ENCODE results near the gene BCAS1.

Gene BCAS1

DNA sequence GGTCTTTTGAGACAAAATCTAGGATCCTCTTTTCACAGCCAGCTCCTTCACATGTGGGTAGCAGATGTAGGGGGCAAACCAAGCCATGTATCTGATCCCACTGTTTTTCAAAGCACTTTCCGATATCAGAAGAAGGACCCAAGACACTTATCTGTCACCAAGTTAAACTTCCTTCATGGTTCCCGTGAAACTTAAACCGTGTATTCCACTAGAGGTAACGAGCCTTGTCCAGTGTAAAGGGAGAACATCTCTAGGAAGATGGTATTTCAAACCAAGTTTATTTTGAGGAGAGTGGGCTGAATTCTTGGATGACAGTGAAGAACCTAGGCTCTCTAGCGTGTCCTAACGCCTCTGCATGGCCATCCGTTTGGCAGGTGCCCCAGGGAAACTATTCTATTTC, 76.3 kb downstream of the BCAS1 start:
- no peak overlapping the region for H3K4me3 ChIP-seq (ENCODE audit: low read depth, low read length)
- DNase-seq (ENCODE audit: low read depth), result no peak
- TF ChIP-seq, protein P1, sequence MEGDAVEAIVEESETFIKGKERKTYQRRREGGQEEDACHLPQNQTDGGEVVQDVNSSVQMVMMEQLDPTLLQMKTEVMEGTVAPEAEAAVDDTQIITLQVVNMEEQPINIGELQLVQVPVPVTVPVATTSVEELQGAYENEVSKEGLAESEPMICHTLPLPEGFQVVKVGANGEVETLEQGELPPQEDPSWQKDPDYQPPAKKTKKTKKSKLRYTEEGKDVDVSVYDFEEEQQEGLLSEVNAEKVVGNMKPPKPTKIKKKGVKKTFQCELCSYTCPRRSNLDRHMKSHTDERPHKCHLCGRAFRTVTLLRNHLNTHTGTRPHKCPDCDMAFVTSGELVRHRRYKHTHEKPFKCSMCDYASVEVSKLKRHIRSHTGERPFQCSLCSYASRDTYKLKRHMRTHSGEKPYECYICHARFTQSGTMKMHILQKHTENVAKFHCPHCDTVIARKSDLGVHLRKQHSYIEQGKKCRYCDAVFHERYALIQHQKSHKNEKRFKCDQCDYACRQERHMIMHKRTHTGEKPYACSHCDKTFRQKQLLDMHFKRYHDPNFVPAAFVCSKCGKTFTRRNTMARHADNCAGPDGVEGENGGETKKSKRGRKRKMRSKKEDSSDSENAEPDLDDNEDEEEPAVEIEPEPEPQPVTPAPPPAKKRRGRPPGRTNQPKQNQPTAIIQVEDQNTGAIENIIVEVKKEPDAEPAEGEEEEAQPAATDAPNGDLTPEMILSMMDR (IDR thresholded peaks at IDR 0.05; ENCODE audit: low read depth, low read length), result no peak
- TF ChIP-seq, protein P2, sequence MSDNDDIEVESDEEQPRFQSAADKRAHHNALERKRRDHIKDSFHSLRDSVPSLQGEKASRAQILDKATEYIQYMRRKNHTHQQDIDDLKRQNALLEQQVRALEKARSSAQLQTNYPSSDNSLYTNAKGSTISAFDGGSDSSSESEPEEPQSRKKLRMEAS (IDR thresholded peaks at IDR 0.05; ENCODE audit: low read depth, low read length), result no peak

- DNase-seq (ENCODE audit: low read depth), result no peak
- TF ChIP-seq MYC (IDR thresholded peaks at IDR 0.05; ENCODE audit: low read depth, low read length) (no peak), POLR2A (IDR thresholded peaks at IDR 0.05; ENCODE audit: extremely low read depth, insufficient read length) (no peak)
- TF ChIP-seq, protein P2 (IDR thresholded peaks at IDR 0.05; ENCODE audit: low read depth, low read length), result no peak
- TF ChIP-seq, protein P1 (IDR thresholded peaks at IDR 0.05; ENCODE audit: low read depth, low read length), result no peak
- no peak overlapping the region for H3K4me3 ChIP-seq (ENCODE audit: low read depth, low read length)
These were observed 77.1 kb downstream of the BCAS1 start for GRCh38 chr20:53993310-53993709.

- no peak for DNase-seq (ENCODE audit: low read depth)
- no peak for TF ChIP-seq MYC (IDR thresholded peaks at IDR 0.05; ENCODE audit: low read depth, low read length)
- TF ChIP-seq, protein P1 (IDR thresholded peaks at IDR 0.05; ENCODE audit: low read depth, low read length), result no peak
- TF ChIP-seq, protein P2 (IDR thresholded peaks at IDR 0.05; ENCODE audit: low read depth, low read length), result no peak
These were observed 79.5 kb downstream of the BCAS1 start for GRCh38 chr20:53990768-53991450.

DNA sequence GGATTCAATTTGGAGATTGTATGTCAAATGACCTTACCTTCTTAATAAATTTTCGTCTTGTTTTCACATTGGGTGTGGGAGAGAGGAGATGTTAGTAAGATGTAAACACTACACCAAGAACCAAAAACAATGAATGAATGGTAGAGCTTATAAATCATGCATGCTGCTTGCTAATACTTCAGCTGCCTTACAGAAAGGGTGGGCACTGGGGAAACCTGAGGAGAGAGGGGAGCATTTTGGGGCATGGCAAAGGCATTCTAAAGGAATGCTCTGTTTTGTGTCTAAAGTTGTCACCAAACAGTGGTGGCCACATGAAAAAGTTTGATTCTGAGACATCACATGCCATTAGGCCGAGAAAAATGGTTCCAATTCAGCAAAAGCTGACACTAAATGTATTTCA, 80.4 kb downstream of the BCAS1 start:
- no peak overlapping the region for H3K4me3 ChIP-seq (ENCODE audit: low read depth, low read length)
- no peak for DNase-seq (ENCODE audit: low read depth)
- TF ChIP-seq, protein P2 (IDR thresholded peaks at IDR 0.05; ENCODE audit: low read depth, low read length), result no peak
- TF ChIP-seq POLR2A (IDR thresholded peaks at IDR 0.05; ENCODE audit: extremely low read depth, insufficient read length) (no peak), MYC (IDR thresholded peaks at IDR 0.05; ENCODE audit: low read depth, low read length) (no peak)
- TF ChIP-seq, protein P1 (IDR thresholded peaks at IDR 0.05; ENCODE audit: low read depth, low read length), result no peak

More at GRCh38 chr20:53990768-53991450, 79.5 kb downstream of the BCAS1 start:
- H3K4me3 ChIP-seq (ENCODE audit: low read depth, low read length), result no peak overlapping the region

DNA sequence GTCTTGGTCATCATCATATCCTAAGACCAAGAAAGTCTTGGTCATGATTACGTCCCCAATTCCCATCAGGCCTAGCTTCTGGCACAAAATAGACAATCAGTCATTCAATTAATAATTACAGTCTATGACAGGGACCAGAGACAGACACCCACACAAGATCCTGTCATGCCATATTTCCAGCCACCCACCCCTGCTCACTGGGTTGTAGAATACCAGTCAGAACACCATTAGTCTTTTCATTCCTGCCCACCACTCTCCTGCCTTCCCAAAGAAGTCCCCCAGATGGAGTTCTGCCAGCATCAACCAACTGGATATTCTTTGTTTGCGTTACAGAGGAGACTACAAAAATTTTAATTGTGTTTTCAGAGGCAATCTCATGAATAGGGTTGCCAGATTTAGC, 81.0 kb downstream of the BCAS1 start:
- no peak for DNase-seq (ENCODE audit: low read depth)
- no peak overlapping the region for H3K4me3 ChIP-seq (ENCODE audit: low read depth, low read length)
- TF ChIP-seq POLR2A (IDR thresholded peaks at IDR 0.05; ENCODE audit: extremely low read depth, insufficient read length), result no peak
- TF ChIP-seq, protein P1 (IDR thresholded peaks at IDR 0.05; ENCODE audit: low read depth, low read length), result no peak
- TF ChIP-seq, protein P2 (IDR thresholded peaks at IDR 0.05; ENCODE audit: low read depth, low read length), result no peak
- TF ChIP-seq MYC (IDR thresholded peaks at IDR 0.05; ENCODE audit: low read depth, low read length), result no peak

Measured in NB4 (cell line).